HAP-1 (cell line): ENCODE measurements around the gene AKR1E2.
"Not testable (repeated sequence)": the region's sequence is repeated elsewhere in the genome, so short reads cannot be mapped to it uniquely, and the experiment has no call there.

ENCODE experiments used
- DNase-seq, 2 experiments: peaks; one replicate each; pipeline ENCODE4 v3.0.0-alpha.2; 2016 to 2020; ENCODE audit warnings: low spot score in 2 of 2
- H3K27me3 ChIP-seq: fragments of 250-450 bp; sonication (Bioruptor Pico); 2 replicates; pipeline ENCODE4 v1.5.1; 2020; ENCODE audit warnings: low read depth, mild to moderate bottlenecking, moderate library complexity
- H3K36me3 ChIP-seq: fragments of 250-450 bp; sonication (Bioruptor Pico); replicated peaks from 2 replicates; pipeline ENCODE4 v1.5.1; 2020; ENCODE audit warnings: mild to moderate bottlenecking
- H3K4me1 ChIP-seq: fragments of 250-450 bp; sonication (Bioruptor Pico); 2 replicates; pipeline ENCODE4 v1.5.1; 2020; ENCODE audit warnings: mild to moderate bottlenecking
- H3K4me3 ChIP-seq: fragments of 250-450 bp; sonication (Bioruptor Pico); 2 replicates; pipeline ENCODE4 v1.5.1; 2020; ENCODE audit warnings: mild to moderate bottlenecking, moderate library complexity
- H3K9me3 ChIP-seq: fragments of 250-450 bp; sonication (Bioruptor Pico); 2 replicates; pipeline ENCODE4 v1.5.1; 2020; ENCODE audit warnings: mild to moderate bottlenecking, moderate library complexity
- in situ Hi-C: fragments of 300-500 bp; cut with MboI; formaldehyde crosslinking; loops from 3 replicates; pipeline ENCODE4 v1.14.3; 2020; ENCODE audit warnings: low sequenced_read_pairs, inconsistent platforms, mixed read lengths

AKR1E2 gene

GRCh38 chr10:4803822-4804221 lies 22.2 kb upstream of the AKR1E2 start:
- Histone ChIP-seq H3K4me3 (no peak overlapping the region), H3K9me3 (no peaks in the 10 kb centered on the region), H3K36me3 (no peaks in the 10 kb centered on the region), H3K4me1 (no peaks in the 10 kb centered on the region), H3K27me3 (no peaks in the 10 kb centered on the region)
- in situ Hi-C loops: no loop called here
- DNase-seq: no peak

DNA sequence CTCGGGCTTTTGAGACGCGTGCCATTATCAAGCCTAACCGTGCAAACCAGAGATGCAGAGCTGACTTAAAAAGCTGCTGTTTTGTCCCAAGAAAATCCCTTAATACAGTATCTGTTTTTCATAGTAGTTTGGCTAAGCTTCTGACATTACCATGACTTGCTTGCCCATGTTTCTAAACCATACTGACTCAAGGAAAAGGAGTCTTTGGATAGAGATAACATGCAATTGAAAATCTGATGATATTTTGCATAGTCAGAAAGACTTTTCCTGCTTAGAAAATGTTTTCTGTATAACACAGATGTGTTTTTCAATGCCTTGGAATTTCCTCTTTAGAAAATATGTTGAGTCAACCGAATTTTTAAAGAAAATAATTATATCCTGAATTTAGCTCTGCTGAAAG lies 21.5 kb upstream of the AKR1E2 start:
- Histone ChIP-seq H3K4me3 (no peak overlapping the region), H3K27me3 (no peaks in the 10 kb centered on the region), H3K9me3 (no peaks in the 10 kb centered on the region), H3K4me1 (no peaks in the 10 kb centered on the region), H3K36me3 (no peaks in the 10 kb centered on the region)
- in situ Hi-C loops: no loop called here
- DNase-seq: no peak

DNA sequence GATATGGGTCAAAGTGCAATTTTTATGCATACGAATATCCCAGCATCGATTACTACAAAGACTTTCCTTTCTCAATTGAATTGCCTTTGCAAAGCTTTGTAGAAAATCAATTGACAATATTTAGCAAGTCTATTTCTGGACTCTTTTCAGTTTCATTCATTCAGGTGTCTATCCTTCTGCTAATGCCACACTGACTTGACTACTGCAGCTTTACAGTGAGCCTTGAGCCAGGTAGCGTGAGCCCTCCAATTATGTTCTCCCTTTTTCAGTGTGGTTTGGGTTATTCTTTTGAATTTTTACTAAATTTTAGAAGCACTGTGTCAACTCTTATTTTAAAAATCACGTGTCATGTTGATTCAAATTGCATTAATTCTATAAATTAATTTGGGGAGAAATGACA lies 19.5 kb upstream of the AKR1E2 start:
- Histone ChIP-seq H3K36me3 (no peaks in the 10 kb centered on the region), H3K4me1 (no peaks in the 10 kb centered on the region), H3K9me3 (no peaks in the 10 kb centered on the region), H3K27me3 (no peaks in the 10 kb centered on the region), H3K4me3 (no peak overlapping the region)
- in situ Hi-C loops: no loop called here
- DNase-seq: no peak

DNA sequence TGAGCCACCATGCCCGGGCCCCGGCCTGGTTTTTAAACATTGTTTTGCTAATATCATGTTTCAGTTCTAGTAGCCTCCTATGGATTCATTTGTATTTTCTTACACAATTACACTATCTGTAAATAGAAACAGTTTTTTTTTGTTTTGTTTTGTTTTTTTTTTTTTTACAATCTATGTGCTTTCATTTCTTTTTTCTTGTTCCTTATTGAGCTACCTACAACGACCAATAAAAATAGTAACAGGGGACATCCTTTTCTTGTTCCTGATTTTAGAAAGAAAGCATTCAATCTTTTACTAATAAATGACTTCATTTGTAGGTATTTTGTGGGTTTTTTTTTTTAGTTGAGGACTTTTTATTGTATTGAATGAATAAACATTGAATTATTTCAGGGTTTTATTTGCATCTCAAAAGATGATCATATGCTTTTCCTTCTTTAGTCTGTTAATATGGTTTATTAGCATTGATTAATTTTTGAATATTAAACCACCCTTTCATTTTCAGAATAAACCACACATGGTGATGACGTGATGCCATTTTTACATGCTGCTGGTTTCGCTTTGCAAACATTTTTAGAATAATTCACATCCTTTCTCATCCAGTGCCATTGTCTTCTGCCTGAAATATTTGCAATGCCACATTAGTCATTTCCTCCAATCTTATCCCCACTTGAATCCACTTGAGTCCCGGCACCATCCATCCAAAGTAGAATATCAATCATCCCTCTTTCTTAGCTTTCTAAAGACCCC lies 18.1 kb upstream of the AKR1E2 start:
- Histone ChIP-seq H3K9me3 (no peaks in the 10 kb centered on the region), H3K36me3 (no peaks in the 10 kb centered on the region), H3K4me3 (no peak overlapping the region), H3K4me1 (no peaks in the 10 kb centered on the region), H3K27me3 (no peaks in the 10 kb centered on the region)
- DNase-seq: no peak
- in situ Hi-C loops: no loop called here

DNA sequence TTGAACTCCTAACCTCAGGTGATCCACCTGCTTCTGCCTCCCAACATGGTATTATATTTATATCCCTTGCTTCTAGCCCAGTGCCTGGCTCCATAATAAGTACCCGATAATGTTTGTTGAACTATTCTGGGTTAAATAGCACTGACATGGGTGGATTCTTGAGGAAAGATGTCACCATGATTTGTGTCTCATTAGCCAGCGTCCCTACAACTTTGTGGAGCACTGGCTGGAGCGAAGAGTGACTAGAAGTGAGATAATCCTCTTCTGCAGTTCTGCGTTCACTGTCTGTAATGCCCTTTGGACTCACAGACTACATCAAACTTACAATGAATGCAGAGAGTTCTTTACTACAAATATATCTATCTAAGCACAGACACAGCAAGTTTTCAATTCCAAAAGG lies 16.9 kb upstream of the AKR1E2 start:
- H3K36me3 ChIP-seq: no peaks in the 10 kb centered on the region
- H3K27me3 ChIP-seq: no peaks in the 10 kb centered on the region
- in situ Hi-C loops: no loop called here
- no peak for DNase-seq
- no peaks in the 10 kb centered on the region for H3K9me3 ChIP-seq
- no peaks in the 10 kb centered on the region for H3K4me1 ChIP-seq
- H3K4me3 ChIP-seq: no peak overlapping the region

DNA sequence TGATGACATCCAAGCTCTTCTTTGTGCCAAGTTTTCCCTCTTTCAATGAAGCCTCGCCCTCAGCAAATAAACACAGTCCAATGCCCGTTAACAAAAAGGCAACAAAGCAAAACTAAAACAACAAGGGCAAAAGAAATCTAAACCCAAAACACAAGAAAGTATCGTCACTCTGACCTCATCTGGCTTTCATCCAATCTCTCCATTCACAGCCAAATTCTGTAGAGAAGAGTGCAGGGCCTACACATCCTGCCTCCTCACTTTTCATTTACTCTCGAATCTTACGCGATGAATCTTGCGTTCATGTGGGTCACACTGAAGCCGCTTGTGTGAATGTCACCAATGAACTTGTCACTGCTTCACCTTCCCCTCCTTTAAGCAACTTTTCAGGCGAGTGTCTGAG lies 15.9 kb upstream of the AKR1E2 start:
- peaks cover 3% of the 10 kb centered on the region; the same call in 1 of the 2 replicates for H3K4me1 ChIP-seq
- H3K27me3 ChIP-seq: no peaks in the 10 kb centered on the region
- in situ Hi-C loops: no loop called here
- DNase-seq: no peak
- H3K4me3 ChIP-seq: no peak overlapping the region
- no peaks in the 10 kb centered on the region for H3K9me3 ChIP-seq
- no peaks in the 10 kb centered on the region for H3K36me3 ChIP-seq

DNA sequence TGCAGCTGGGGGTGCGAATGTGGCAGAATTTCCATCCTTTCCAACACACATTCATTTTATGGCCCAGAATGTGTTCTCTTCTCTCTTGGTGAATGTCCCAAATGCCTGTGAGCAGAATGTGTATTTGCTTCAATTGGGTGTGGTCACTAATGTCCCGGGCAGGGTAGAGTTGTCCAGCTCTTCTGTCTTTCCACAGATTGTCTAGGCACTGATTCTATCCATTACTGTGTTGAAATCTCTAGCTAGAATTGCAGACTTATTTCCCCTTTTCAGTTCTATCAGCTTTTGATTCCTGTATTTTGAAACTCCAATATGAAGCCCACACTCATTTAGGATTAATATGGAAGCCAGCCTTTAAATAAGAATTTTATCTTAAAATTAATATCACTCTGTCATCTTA lies 14.0 kb upstream of the AKR1E2 start:
- no peaks in the 10 kb centered on the region for H3K27me3 ChIP-seq
- in situ Hi-C loops: no loop called here
- no peaks in the 10 kb centered on the region for H3K36me3 ChIP-seq
- H3K4me1 ChIP-seq: peaks cover 4% of the 10 kb centered on the region; the same call in 1 of the 2 replicates
- no peak for DNase-seq
- no peak overlapping the region for H3K4me3 ChIP-seq
- H3K9me3 ChIP-seq: no peaks in the 10 kb centered on the region

GRCh38 chr10:4813023-4813422 lies 13.0 kb upstream of the AKR1E2 start:
- Histone ChIP-seq H3K27me3 (no peaks in the 10 kb centered on the region), H3K4me3 (no peak overlapping the region), H3K36me3 (no peaks in the 10 kb centered on the region), H3K4me1 (peaks cover 4% of the 10 kb centered on the region; the same call in 1 of the 2 replicates), H3K9me3 (no peaks in the 10 kb centered on the region)
- in situ Hi-C loops: no loop called here
- DNase-seq: no peak

GRCh38 chr10:4813496-4813895 lies 12.5 kb upstream of the AKR1E2 start:
- no peaks in the 10 kb centered on the region for H3K27me3 ChIP-seq
- no peaks in the 10 kb centered on the region for H3K36me3 ChIP-seq
- DNase-seq: no peak
- no peaks in the 10 kb centered on the region for H3K9me3 ChIP-seq
- in situ Hi-C loops: no loop called here
- H3K4me3 ChIP-seq: no peak overlapping the region
- H3K4me1 ChIP-seq: peaks cover 4% of the 10 kb centered on the region; the same call in 1 of the 2 replicates

DNA sequence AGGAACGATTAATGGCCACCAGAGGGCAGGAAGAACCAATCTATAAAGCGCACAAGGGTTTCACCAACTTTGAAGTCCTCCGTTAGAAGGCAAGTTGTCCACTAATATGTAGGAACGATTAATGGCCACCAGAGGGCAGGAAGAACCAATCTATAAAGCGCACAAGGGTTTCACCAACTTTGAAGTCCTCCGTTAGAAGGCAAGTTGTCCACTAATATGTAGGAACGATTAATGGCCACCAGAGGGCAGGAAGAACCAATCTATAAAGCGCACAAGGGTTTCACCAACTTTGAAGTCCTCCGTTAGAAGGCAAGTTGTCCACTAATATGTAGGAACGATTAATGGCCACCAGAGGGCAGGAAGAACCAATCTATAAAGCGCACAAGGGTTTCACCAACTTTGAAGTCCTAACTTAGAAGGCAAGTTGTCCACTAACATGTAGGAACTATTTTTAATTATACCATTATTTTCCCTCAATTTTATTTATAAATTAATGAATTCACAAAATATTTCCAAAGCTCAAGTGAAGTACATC lies 10.3 kb upstream of the AKR1E2 start:
- H3K27me3 ChIP-seq, DNase-seq, H3K9me3 ChIP-seq, H3K4me1 ChIP-seq, in situ Hi-C loops, H3K4me3 ChIP-seq, H3K36me3 ChIP-seq: not testable (repeated sequence)

DNA sequence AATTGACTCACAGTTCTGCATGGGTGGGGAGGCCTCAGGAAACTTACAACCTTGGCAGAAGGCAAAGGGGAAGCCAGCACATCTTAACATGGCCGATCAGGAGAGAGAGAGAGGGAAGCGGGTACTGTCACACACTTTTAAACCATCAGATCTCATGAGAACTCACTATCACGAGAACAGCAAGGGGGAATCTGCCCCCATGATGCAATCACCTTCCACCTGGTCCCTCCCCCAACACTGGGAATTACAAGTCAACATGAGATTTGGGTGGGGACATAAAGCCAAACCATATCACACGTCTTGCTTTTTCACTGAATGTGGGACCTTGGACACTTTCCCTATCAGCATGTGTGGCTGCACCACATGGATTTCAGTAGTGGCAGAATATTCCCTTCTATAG lies 9.0 kb upstream of the AKR1E2 start:
- peaks cover 4% of the 10 kb centered on the region; the same call in 1 of the 2 replicates for H3K4me1 ChIP-seq
- no peaks in the 10 kb centered on the region for H3K9me3 ChIP-seq
- no peak for DNase-seq
- no peaks in the 10 kb centered on the region for H3K36me3 ChIP-seq
- in situ Hi-C loops: no loop called here
- no peak overlapping the region for H3K4me3 ChIP-seq
- peaks cover 8% of the 10 kb centered on the region; the same call in 1 of the 2 replicates for H3K27me3 ChIP-seq

- in situ Hi-C loops: no loop called here
- H3K36me3 ChIP-seq: no peaks in the 10 kb centered on the region
- H3K27me3 ChIP-seq: peaks cover 8% of the 10 kb centered on the region; the same call in 1 of the 2 replicates
- DNase-seq: no peak
- peaks cover 4% of the 10 kb centered on the region; the same call in 1 of the 2 replicates for H3K4me1 ChIP-seq
- no peak overlapping the region for H3K4me3 ChIP-seq
- no peaks in the 10 kb centered on the region for H3K9me3 ChIP-seq
These were observed 6.9 kb upstream of the AKR1E2 start for GRCh38 chr10:4819067-4819466.

- Histone ChIP-seq H3K4me3 (no peak overlapping the region), H3K36me3 (no peaks in the 10 kb centered on the region), H3K4me1 (peaks cover 4% of the 10 kb centered on the region; the same call in 1 of the 2 replicates), H3K9me3 (no peaks in the 10 kb centered on the region), H3K27me3 (peaks cover 8% of the 10 kb centered on the region; the same call in 1 of the 2 replicates)
- in situ Hi-C loops: loop anchor here (10.0 kb wide), 1 partner anchor 805 kb away; no protein-coding TSS in a partner anchor
- DNase-seq: no peak
These were observed 6.3 kb upstream of the AKR1E2 start for GRCh38 chr10:4819707-4820106.

DNA sequence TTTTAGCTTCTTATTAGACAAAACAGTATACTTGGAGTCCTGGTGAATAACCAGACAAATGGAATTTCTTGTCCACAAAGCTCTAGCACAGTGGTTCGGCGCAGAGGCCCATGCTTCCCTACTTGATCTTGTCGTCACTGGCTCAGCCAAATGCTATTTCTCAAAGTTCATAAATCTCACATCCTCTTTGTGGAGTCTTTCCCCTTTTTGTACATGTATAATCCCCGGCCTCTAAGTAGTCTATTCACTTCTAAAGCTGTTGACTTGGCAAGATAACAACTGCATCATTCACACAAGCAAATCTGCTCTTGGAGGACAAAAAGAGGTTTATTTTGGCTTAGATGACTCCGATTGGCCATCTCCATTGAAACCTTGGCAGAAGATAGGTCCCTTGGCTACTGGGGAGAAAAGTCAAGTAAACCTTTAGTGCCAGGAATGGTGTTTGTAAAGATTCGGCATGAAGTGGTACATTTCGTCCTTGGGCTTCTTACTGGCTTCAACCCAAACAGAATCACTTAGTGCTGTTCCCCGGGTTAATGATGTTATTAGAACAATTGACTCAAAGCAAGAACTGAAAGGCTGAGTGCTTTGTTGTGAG lies 5.1 kb upstream of the AKR1E2 start:
- peaks cover 8% of the 10 kb centered on the region; the same call in 1 of the 2 replicates for H3K27me3 ChIP-seq
- H3K36me3 ChIP-seq: no peaks in the 10 kb centered on the region
- in situ Hi-C loops: loop anchor here (10.0 kb wide), 1 partner anchor 804 kb away; no protein-coding TSS in a partner anchor
- no peak overlapping the region for H3K4me3 ChIP-seq
- no peaks in the 10 kb centered on the region for H3K9me3 ChIP-seq
- H3K4me1 ChIP-seq: no peaks in the 10 kb centered on the region
- peak in 1 of 2 experiments; percentile 38 for DNase-seq
